ENCODE data around the gene MST1.

DNA sequence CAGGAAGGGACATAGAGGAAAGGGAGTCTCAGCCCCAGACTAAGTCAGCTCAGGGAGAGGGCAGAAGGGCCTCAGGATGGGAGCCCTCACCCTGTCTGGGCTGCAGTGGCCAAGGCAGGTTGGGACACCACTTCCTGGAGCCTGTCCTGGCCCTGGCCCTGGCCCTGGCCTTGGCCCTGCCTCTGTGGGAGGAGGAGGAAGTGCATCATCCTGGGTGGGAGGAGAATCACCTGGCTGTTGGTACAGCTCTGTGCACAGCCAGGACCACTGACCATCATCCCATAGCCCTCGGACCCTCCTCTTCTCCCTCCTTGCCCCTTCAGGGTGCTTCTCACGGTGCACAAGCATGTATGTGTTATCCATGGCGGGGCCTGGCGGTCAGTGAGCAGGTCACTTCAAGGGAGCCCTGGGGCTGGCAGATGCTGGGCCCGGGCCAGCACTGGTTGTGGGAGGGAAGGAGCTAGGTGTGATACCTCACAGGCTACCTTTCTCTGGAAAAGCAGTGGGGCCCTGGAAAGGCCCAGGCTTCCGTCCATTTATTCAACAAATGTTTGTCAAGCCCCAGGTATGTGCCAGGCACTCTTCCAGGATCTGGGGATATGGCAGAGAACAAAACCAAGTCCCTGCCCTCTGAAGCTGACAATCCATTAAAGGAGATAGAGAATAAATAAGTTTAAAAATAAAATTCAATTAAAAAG lies 23.3 kb downstream of the MST1 start:
- TF ChIP-seq, protein P1, sequence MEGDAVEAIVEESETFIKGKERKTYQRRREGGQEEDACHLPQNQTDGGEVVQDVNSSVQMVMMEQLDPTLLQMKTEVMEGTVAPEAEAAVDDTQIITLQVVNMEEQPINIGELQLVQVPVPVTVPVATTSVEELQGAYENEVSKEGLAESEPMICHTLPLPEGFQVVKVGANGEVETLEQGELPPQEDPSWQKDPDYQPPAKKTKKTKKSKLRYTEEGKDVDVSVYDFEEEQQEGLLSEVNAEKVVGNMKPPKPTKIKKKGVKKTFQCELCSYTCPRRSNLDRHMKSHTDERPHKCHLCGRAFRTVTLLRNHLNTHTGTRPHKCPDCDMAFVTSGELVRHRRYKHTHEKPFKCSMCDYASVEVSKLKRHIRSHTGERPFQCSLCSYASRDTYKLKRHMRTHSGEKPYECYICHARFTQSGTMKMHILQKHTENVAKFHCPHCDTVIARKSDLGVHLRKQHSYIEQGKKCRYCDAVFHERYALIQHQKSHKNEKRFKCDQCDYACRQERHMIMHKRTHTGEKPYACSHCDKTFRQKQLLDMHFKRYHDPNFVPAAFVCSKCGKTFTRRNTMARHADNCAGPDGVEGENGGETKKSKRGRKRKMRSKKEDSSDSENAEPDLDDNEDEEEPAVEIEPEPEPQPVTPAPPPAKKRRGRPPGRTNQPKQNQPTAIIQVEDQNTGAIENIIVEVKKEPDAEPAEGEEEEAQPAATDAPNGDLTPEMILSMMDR (IDR thresholded peaks at IDR 0.05), result no peak
- no peak for TF ChIP-seq POLR2A (IDR thresholded peaks at IDR 0.05)

Measured in esophagus squamous epithelium (tissue), 4 donors.